Astrocyte of the cerebellum (primary cell): ENCODE data around the gene CACNA2D3.
A peak's percentile ranks its signal among the peaks of the same experiment; 100 is the strongest.

Source experiments
- DNase-seq: peaks from one replicate; pipeline ENCODE4 v3.0.0-alpha.2; 2011; ENCODE audit warnings: low read depth
- H3K4me3 ChIP-seq: 2 replicates; pipeline ENCODE4 v1.5.1; 2011; ENCODE audit warnings: mild to moderate bottlenecking, low read depth, low read length, moderate library complexity
- CTCF ChIP-seq: IDR thresholded peaks from 2 replicates; pipeline ENCODE4 v1.5.1; 2012; ENCODE audit warnings: low read length, low read depth, moderate library complexity, mild to moderate bottlenecking; ENCODE audit errors: missing control alignments
- in situ Hi-C: cut with HindIII; loops from 2 replicates; pipeline ENCODE4 v1.10.0; 2017; ENCODE audit warnings: low sequenced_read_pairs

The CACNA2D3 gene

GRCh38 chr3:54303517-54304375 lies 181.4 kb downstream of the CACNA2D3 start:
- no peak overlapping the region for H3K4me3 ChIP-seq
- in situ Hi-C loops, result no loop called here
- no peak for TF ChIP-seq CTCF
- no peak for DNase-seq

GRCh38 chr3:54304877-54305276 lies 182.5 kb downstream of the CACNA2D3 start:
- no peak for DNase-seq
- in situ Hi-C loops, result loop anchor here (5.0 kb wide), 1 partner anchor 38 kb away; no protein-coding TSS in a partner anchor
- TF ChIP-seq CTCF, result no peak
- H3K4me3 ChIP-seq, result no peak overlapping the region

GRCh38 chr3:54305409-54306099 lies 183.2 kb downstream of the CACNA2D3 start:
- in situ Hi-C loops, result loop anchor here (5.0 kb wide), 1 partner anchor 38 kb away; no protein-coding TSS in a partner anchor
- no peak for TF ChIP-seq CTCF
- no peak for DNase-seq
- no peak overlapping the region for H3K4me3 ChIP-seq

GRCh38 chr3:54307566-54308180 lies 185.3 kb downstream of the CACNA2D3 start:
- no peak for TF ChIP-seq CTCF
- in situ Hi-C loops, result loop anchor here (5.0 kb wide), 1 partner anchor 40 kb away; no protein-coding TSS in a partner anchor
- no peak overlapping the region for H3K4me3 ChIP-seq
- peak; percentile 3 for DNase-seq

GRCh38 chr3:54309601-54310000 lies 187.2 kb downstream of the CACNA2D3 start:
- DNase-seq, result no peak
- H3K4me3 ChIP-seq, result no peak overlapping the region
- in situ Hi-C loops, result loop anchor here (5.0 kb wide), 1 partner anchor 42 kb away; no protein-coding TSS in a partner anchor
- no peak for TF ChIP-seq CTCF

- in situ Hi-C loops, result no loop called here
- H3K4me3 ChIP-seq, result no peak overlapping the region
- no peak for TF ChIP-seq CTCF
- no peak for DNase-seq
Observed at GRCh38 chr3:54311211-54311747, 188.9 kb downstream of the CACNA2D3 start.
